ENCODE results near the gene CHKB.

Gene CHKB

GRCh38 chr22:50576806-50577696 is 5.6 kb downstream of the CHKB start:
- no peak overlapping the region for H2AFZ ChIP-seq (ENCODE audit: low read depth, low read length, severe bottlenecking)
- H3K36me3 ChIP-seq (ENCODE audit: low read length) = no peaks in the 10 kb centered on the region
- H3K9ac ChIP-seq (ENCODE audit: low read length) = no peak overlapping the region

GRCh38 chr22:50576070-50576469 is 6.6 kb downstream of the CHKB start:
- TF ChIP-seq CTCF (IDR thresholded peaks at IDR 0.05; ENCODE audit: insufficient read depth, low read length, poor library complexity, severe bottlenecking) (no peak), EZH2phosphoT487 (conservative IDR thresholded peaks at IDR 0.05; ENCODE audit: low read length) (no peak)
- H3K9ac ChIP-seq (ENCODE audit: low read length) = no peak overlapping the region
- no peaks in the 10 kb centered on the region for H3K36me3 ChIP-seq (ENCODE audit: low read length)
- H4K20me1 ChIP-seq (ENCODE audit: low read depth, low read length) = no peaks in the 10 kb centered on the region; the same call in 1 of the 2 replicates
- no peaks in the 10 kb centered on the region for H3K79me2 ChIP-seq (ENCODE audit: insufficient read depth, low read length)
- H3K9me2 ChIP-seq (replicated peaks; ENCODE audit: insufficient read depth, low read length) = no peaks in the 10 kb centered on the region
- H3K9me3 ChIP-seq (ENCODE audit: insufficient read depth, low read length) = no peaks in the 10 kb centered on the region
- H3F3A ChIP-seq (ENCODE audit: insufficient read depth) = no peaks in the 10 kb centered on the region
- H2AFZ ChIP-seq (ENCODE audit: low read depth, low read length, severe bottlenecking) = no peak overlapping the region
- no peak overlapping the region for H3K4me3 ChIP-seq (ENCODE audit: insufficient read depth, low read length, poor library complexity, severe bottlenecking)
- no peak overlapping the region for H3K27ac ChIP-seq (ENCODE audit: low read depth, low read length)
- H3K4me2 ChIP-seq (ENCODE audit: low read depth, low read length, poor library complexity, severe bottlenecking) = no peak overlapping the region
- no peaks in the 10 kb centered on the region for H3K27me3 ChIP-seq (ENCODE audit: low read length)

More at GRCh38 chr22:50576806-50577696, 5.6 kb downstream of the CHKB start:
- H3K79me2 ChIP-seq (ENCODE audit: insufficient read depth, low read length) = peaks cover 7% of the 10 kb centered on the region
- no peaks in the 10 kb centered on the region for H3K9me2 ChIP-seq (replicated peaks; ENCODE audit: insufficient read depth, low read length)
- H3K27ac ChIP-seq (ENCODE audit: low read depth, low read length) = no peak overlapping the region
- no peaks in the 10 kb centered on the region for H3K9me3 ChIP-seq (ENCODE audit: insufficient read depth, low read length)
- no peak overlapping the region for H3K4me2 ChIP-seq (ENCODE audit: low read depth, low read length, poor library complexity, severe bottlenecking)
- H3K4me3 ChIP-seq (ENCODE audit: insufficient read depth, low read length, poor library complexity, severe bottlenecking) = no peak overlapping the region
- H4K20me1 ChIP-seq (ENCODE audit: low read depth, low read length) = no peaks in the 10 kb centered on the region; the same call in 1 of the 2 replicates
- no peak for TF ChIP-seq CTCF (IDR thresholded peaks at IDR 0.05; ENCODE audit: insufficient read depth, low read length, poor library complexity, severe bottlenecking)
- no peak for TF ChIP-seq EZH2phosphoT487 (conservative IDR thresholded peaks at IDR 0.05; ENCODE audit: low read length)
- H3F3A ChIP-seq (ENCODE audit: insufficient read depth) = no peaks in the 10 kb centered on the region
- no peaks in the 10 kb centered on the region for H3K27me3 ChIP-seq (ENCODE audit: low read length)

GRCh38 chr22:50575426-50575941 is 7.2 kb downstream of the CHKB start:
- Histone ChIP-seq H4K20me1 (ENCODE audit: low read depth, low read length) (no peaks in the 10 kb centered on the region; the same call in 1 of the 2 replicates), H3K9me3 (ENCODE audit: insufficient read depth, low read length) (no peaks in the 10 kb centered on the region), H3K4me2 (ENCODE audit: low read depth, low read length, poor library complexity, severe bottlenecking) (no peak overlapping the region), H3K27me3 (ENCODE audit: low read length) (no peaks in the 10 kb centered on the region), H3K27ac (ENCODE audit: low read depth, low read length) (no peak overlapping the region), H3K79me2 (ENCODE audit: insufficient read depth, low read length) (no peaks in the 10 kb centered on the region), H2AFZ (ENCODE audit: low read depth, low read length, severe bottlenecking) (no peak overlapping the region), H3K4me3 (ENCODE audit: insufficient read depth, low read length, poor library complexity, severe bottlenecking) (no peak overlapping the region), H3K9ac (ENCODE audit: low read length) (no peak overlapping the region), H3F3A (ENCODE audit: insufficient read depth) (no peaks in the 10 kb centered on the region), H3K36me3 (ENCODE audit: low read length) (no peaks in the 10 kb centered on the region), H3K9me2 (replicated peaks; ENCODE audit: insufficient read depth, low read length) (no peaks in the 10 kb centered on the region)
- TF ChIP-seq CTCF (IDR thresholded peaks at IDR 0.05; ENCODE audit: insufficient read depth, low read length, poor library complexity, severe bottlenecking) = no peak
- no peak for TF ChIP-seq EZH2phosphoT487 (conservative IDR thresholded peaks at IDR 0.05; ENCODE audit: low read length)

Measured in SU-DHL-6 (cell line).